B cell (primary cell): ENCODE data around the gene CTPS2. TPM values are rescaled to one million over a fixed set of nuclear protein-coding genes. Genes with fewer than 3 reads are reported as not detected.

Experiments
- ATAC-seq: fragments of 200-7000 bp; cut with Tn5 transposase; one replicate; pipeline ENCODE4 v1.10.0; 2021; ENCODE audit warnings: low read depth, mild to moderate bottlenecking, moderate number of reproducible peaks, moderate library complexity
- CTCF ChIA-PET: fragments of 350-600 bp; sonication (Branson Sonifier 250); formaldehyde crosslinking; loops from one replicate; lab custom pipeline; 2021; ENCODE audit warnings: antibody characterized with exemption, inconsistent platforms; lab: Charles Lee
- POLR2A ChIA-PET: fragments of 350-600 bp; sonication (Branson Sonifier 250); formaldehyde crosslinking; loops from one replicate; lab custom pipeline; 2021; ENCODE audit warnings: antibody characterized with exemption; lab: Charles Lee
- DNase-seq: peaks from one replicate; pipeline ENCODE4 v3.0.0; 2013
- H2AFZ ChIP-seq: 2 replicates; pipeline ENCODE4 v1.6.1; 2012; ENCODE audit warnings: mild to moderate bottlenecking, low read depth, low read length; ENCODE audit not compliant: insufficient read depth, poor library complexity, severe bottlenecking
- H3K27ac ChIP-seq, 2 donors: 1 replicate in 1 of 2; 2 replicates in 1 of 2; pipeline ENCODE4 v1.5.1; 2012 to 2013; ENCODE audit warnings: low read length in 2 of 2, mild to moderate bottlenecking in 2 of 2, moderate library complexity in 1 of 2
- H3K27me3 ChIP-seq, 4 experiments: fragments of 200-600 bp in 1 of 4; sonication (generic) in 1 of 4; replicated peaks in 1 of 4; 1 replicate in 2 of 4; 2 replicates in 2 of 4; pipeline versions ENCODE4 v1.6.1 to v1.7.0; 2013 to 2016; ENCODE audit warnings: low read length in 3 of 4, mild to moderate bottlenecking in 2 of 4, mixed read lengths in 1 of 4, moderate library complexity in 1 of 4; ENCODE audit not compliant: insufficient read depth in 4 of 4, control insufficient read depth in 3 of 4; ENCODE audit errors: control extremely low read depth in 1 of 4
- H3K36me3 ChIP-seq, 2 experiments: replicated peaks in 1 of 2; 1 replicate in 1 of 2; 2 replicates in 1 of 2; pipeline versions ENCODE4 v1.6.1 to v1.7.1; 2013; ENCODE audit warnings: low read length in 1 of 2; ENCODE audit not compliant: insufficient read depth in 2 of 2, control insufficient read depth in 1 of 2; ENCODE audit errors: control extremely low read depth in 1 of 2, extremely low read depth in 1 of 2
- H3K4me1 ChIP-seq, 2 donors: fragments of 200-600 bp in 1 of 2; sonication (generic) in 1 of 2; 1 replicate in 1 of 2; 2 replicates in 1 of 2; pipeline versions ENCODE4 v1.5.1 to v1.6.1; 2013 to 2017; ENCODE audit warnings: low read length in 2 of 2; ENCODE audit not compliant: control insufficient read depth in 2 of 2, insufficient read depth in 2 of 2
- H3K4me2 ChIP-seq: replicated peaks from 2 replicates; pipeline ENCODE3; 2012; ENCODE audit warnings: mild to moderate bottlenecking, low read depth, low read length; ENCODE audit not compliant: poor library complexity, severe bottlenecking
- H3K4me3 ChIP-seq, 5 experiments: fragments of 200-600 bp in 1 of 5; sonication (generic) in 1 of 5; 1 replicate in 3 of 5; 2 replicates in 2 of 5; pipeline versions ENCODE4 v1.5.1 to v1.7.0; 2011 to 2016; ENCODE audit warnings: low read length in 4 of 5, mild to moderate bottlenecking in 4 of 5, low read depth in 2 of 5, control low read depth in 1 of 5, moderate library complexity in 1 of 5; ENCODE audit not compliant: insufficient read depth in 1 of 5; ENCODE audit errors: control extremely low read depth in 1 of 5, extremely low read depth in 1 of 5
- H3K79me2 ChIP-seq: fragments of 200-600 bp; sonication (generic); one replicate; pipeline ENCODE4 v1.6.0; 2016; ENCODE audit warnings: low read length; ENCODE audit not compliant: control insufficient read depth, insufficient read depth
- H3K9ac ChIP-seq: fragments of 200-600 bp; sonication (generic); 2 replicates; pipeline ENCODE4 v1.6.1; 2017; ENCODE audit warnings: mild to moderate bottlenecking, low read length, moderate library complexity
- H3K9me3 ChIP-seq, 3 donors: one replicate each; pipeline versions ENCODE4 v1.6.1 to v1.7.1; 2013; ENCODE audit warnings: low read length in 2 of 3; ENCODE audit not compliant: control insufficient read depth in 2 of 3, insufficient read depth in 1 of 3; ENCODE audit errors: control extremely low read depth in 1 of 3
- H4K20me1 ChIP-seq: 2 replicates; pipeline ENCODE4 v1.6.0; 2012; ENCODE audit warnings: mild to moderate bottlenecking, low read length; ENCODE audit not compliant: insufficient read depth, control insufficient read depth, poor library complexity, severe bottlenecking
- H3K27ac Mint-ChIP-seq: one replicate; pipeline ENCODE4 v1.8.0; 2021; ENCODE audit warnings: mixed read lengths
- H3K27me3 Mint-ChIP-seq: one replicate; pipeline ENCODE4 v1.8.0; 2021; ENCODE audit warnings: mixed read lengths
- H3K4me1 Mint-ChIP-seq: one replicate; pipeline ENCODE4 v1.8.0; 2021; ENCODE audit warnings: mixed read lengths
- H3K4me3 Mint-ChIP-seq: one replicate; pipeline ENCODE4 v1.8.0; 2021; ENCODE audit warnings: mixed read lengths
- H3K9me3 Mint-ChIP-seq: one replicate; pipeline ENCODE4 v1.8.0; 2022; ENCODE audit warnings: mixed read lengths; ENCODE audit not compliant: insufficient read depth
- EZH2 ChIP-seq: IDR thresholded peaks from 2 replicates; pipeline ENCODE4 v1.6.1; 2012; ENCODE audit warnings: borderline replicate concordance, low read depth, mild to moderate bottlenecking, moderate library complexity, low read length; ENCODE audit not compliant: insufficient read depth, poor library complexity, severe bottlenecking
- WGBS: methylation state at CpG from one replicate; pipeline ENCODE4 v1.1.5; 2013; ENCODE audit warnings: missing lambda C conversion rate; ENCODE audit not compliant: insufficient coverage; 5-methylcytosine and 5-hydroxymethylcytosine counted together
- intact Hi-C: fragments of 100-400 bp; cut with micrococcal nuclease; formaldehyde crosslinking; loops from one replicate; pipeline ENCODE4 v1.10.0; 2022
- polyA plus RNA-seq: library from polyadenylated mRNA; depleted of rRNA; stranded (reverse); fragments of >200 nt; gene quantifications from 2 replicates; pipeline ENCODE4 v1.2.3, GENCODE V29; 2012
- total RNA-seq, 2 donors: library from RNA; stranded (reverse); fragments of 120-200 nt in 1 of 2; gene quantifications; 1 replicate in 1 of 2; 2 replicates in 1 of 2; pipeline versions ENCODE4 v1.2.3 to v1.2.4, GENCODE V29; 2013 to 2022
- TF ChIP-seq, protein P1 (sequence below): fragments of 200-600 bp; IDR thresholded peaks from one replicate; pipeline ENCODE4 v1.8.0; 2022; ENCODE audit warnings: antibody characterized with exemption, mild to moderate bottlenecking

The CTPS2 gene
- total and polyA plus RNA-seq, 2 donors (not counting 1 experiment from before 2014, with no cell fraction given), result 2.5 to 11.7 TPM

DNA sequence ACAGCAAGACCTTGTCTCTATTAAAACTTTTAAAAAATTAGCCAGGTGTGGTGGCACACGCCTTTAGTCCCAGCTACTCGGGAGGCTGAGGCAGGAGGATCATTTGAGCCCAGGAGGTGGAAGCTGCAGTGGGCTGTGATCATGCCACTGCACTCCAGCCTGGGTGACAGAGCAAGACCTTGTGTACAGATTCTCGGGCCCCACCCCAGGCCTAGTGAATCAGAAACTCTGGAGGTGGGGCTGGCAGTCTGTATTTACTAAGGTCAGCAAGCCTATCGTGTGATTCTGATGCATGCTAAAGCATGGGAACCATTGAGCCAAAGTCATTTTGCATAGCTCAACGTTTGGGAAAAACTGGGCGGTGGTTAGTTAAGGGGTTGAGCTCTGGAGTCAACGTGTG lies 59.0 kb downstream of the CTPS2 start:
- ChIA-PET POLR2A (no interaction called here), CTCF (no interaction called here)
- TF ChIP-seq, protein P1, sequence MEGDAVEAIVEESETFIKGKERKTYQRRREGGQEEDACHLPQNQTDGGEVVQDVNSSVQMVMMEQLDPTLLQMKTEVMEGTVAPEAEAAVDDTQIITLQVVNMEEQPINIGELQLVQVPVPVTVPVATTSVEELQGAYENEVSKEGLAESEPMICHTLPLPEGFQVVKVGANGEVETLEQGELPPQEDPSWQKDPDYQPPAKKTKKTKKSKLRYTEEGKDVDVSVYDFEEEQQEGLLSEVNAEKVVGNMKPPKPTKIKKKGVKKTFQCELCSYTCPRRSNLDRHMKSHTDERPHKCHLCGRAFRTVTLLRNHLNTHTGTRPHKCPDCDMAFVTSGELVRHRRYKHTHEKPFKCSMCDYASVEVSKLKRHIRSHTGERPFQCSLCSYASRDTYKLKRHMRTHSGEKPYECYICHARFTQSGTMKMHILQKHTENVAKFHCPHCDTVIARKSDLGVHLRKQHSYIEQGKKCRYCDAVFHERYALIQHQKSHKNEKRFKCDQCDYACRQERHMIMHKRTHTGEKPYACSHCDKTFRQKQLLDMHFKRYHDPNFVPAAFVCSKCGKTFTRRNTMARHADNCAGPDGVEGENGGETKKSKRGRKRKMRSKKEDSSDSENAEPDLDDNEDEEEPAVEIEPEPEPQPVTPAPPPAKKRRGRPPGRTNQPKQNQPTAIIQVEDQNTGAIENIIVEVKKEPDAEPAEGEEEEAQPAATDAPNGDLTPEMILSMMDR, result no peak
- DNase-seq, result no peak
- Histone ChIP-seq H3K79me2 (no peaks in the 10 kb centered on the region), H3K4me1 (no peaks in the 10 kb centered on the region), H2AFZ (no peak overlapping the region), H4K20me1 (no peaks in the 10 kb centered on the region), H3K27me3 (no peaks in the 10 kb centered on the region), H3K4me2 (no peak overlapping the region), H3K9ac (no peak overlapping the region), H3K4me3 (no peak overlapping the region), H3K27ac (no peak overlapping the region), H3K9me3 (no peaks in the 10 kb centered on the region), H3K36me3 (no peaks in the 10 kb centered on the region)
- Mint-ChIP-seq H3K4me1 (no peaks in the 10 kb centered on the region), H3K27me3 (no peaks in the 10 kb centered on the region), H3K27ac (no peak overlapping the region), H3K9me3 (no peaks in the 10 kb centered on the region), H3K4me3 (no peak overlapping the region)
- 100% methylated on average over 3 of the region's 7 CpGs for WGBS
- intact Hi-C loops, result no loop called here
- no peak for ATAC-seq

DNA sequence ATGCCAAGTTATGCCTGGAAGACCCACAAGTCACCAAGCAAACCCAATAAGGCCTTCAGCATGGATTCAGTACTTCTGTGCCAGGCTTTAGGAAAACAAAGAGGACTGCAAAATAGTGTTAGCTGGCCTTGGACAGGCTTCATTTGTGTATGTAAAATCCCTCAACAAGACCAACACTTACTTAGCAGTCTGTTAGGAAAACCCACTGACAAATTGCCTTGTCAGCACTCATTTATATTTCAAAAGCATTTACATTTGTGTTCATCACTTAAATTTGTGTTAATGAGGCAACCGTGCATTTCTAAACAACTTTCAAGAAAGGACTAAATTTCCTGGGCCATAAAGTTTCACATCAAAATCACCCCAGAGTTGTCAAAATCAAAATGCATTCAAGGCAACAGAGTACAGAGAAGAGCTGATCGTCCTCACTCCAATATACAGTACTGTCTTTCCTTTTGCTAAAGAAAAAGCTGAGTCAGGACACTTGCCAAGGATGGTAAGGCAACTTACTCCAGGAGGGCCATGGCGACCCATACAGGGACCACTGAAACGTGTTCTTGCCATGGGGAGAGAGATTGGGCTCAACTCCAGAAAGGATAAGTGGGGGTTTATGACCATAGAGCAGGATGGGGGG lies 61.0 kb downstream of the CTPS2 start:
- H3K9ac ChIP-seq, result no peak overlapping the region
- no peak overlapping the region for H3K4me2 ChIP-seq
- Mint-ChIP-seq H3K4me1 (no peaks in the 10 kb centered on the region), H3K27me3 (no peaks in the 10 kb centered on the region), H3K4me3 (no peak overlapping the region), H3K9me3 (no peaks in the 10 kb centered on the region), H3K27ac (no peak overlapping the region)
- H3K27ac ChIP-seq, result no peak overlapping the region
- H4K20me1 ChIP-seq, result no peaks in the 10 kb centered on the region
- H2AFZ ChIP-seq, result no peak overlapping the region
- DNase-seq, result no peak
- ChIA-PET CTCF (no interaction called here), POLR2A (no interaction called here)
- TF ChIP-seq, protein P1, result no peak
- no peak for TF ChIP-seq EZH2
- intact Hi-C loops, result no loop called here
- no peak for ATAC-seq
- no peaks in the 10 kb centered on the region for H3K4me1 ChIP-seq
- no peaks in the 10 kb centered on the region for H3K36me3 ChIP-seq
- 83% methylated on average over 1 of the region's 4 CpGs for WGBS
- no peaks in the 10 kb centered on the region for H3K79me2 ChIP-seq
- no peaks in the 10 kb centered on the region for H3K9me3 ChIP-seq
- H3K4me3 ChIP-seq, result no peak overlapping the region
- no peaks in the 10 kb centered on the region for H3K27me3 ChIP-seq
